Nephron progenitor cell (in vitro differentiated cells): ENCODE measurements around the gene MRPL51.
"Not testable (repeated sequence)": the region's sequence is repeated elsewhere in the genome, so short reads cannot be mapped to it uniquely, and the experiment has no call there.

ENCODE experiments used
- DNase-seq: peaks from one replicate; pipeline ENCODE4 v3.0.0; 2021
- H3K27ac Mint-ChIP-seq: 2 replicates; pipeline ENCODE4 v1.8.0; 2021; ENCODE audit warnings: mild to moderate bottlenecking, moderate library complexity, mixed read lengths
- H3K27me3 Mint-ChIP-seq: 2 replicates; pipeline ENCODE4 v1.8.0; 2021; ENCODE audit warnings: mild to moderate bottlenecking, low read depth, mixed read lengths; ENCODE audit not compliant: poor library complexity
- H3K36me3 Mint-ChIP-seq: 2 replicates; pipeline ENCODE4 v1.8.0; 2021; ENCODE audit warnings: low read depth, mixed read lengths
- H3K4me1 Mint-ChIP-seq: 2 replicates; pipeline ENCODE4 v1.8.0; 2021; ENCODE audit warnings: mixed read lengths
- H3K4me3 Mint-ChIP-seq: 2 replicates; pipeline ENCODE4 v1.8.0; 2021; ENCODE audit warnings: mild to moderate bottlenecking, moderate library complexity, mixed read lengths
- H3K9me3 Mint-ChIP-seq: 2 replicates; pipeline ENCODE4 v1.8.0; 2021; ENCODE audit warnings: mild to moderate bottlenecking, moderate library complexity, mixed read lengths
- TF ChIP-seq, protein P1 (sequence below): fragments of 200-600 bp; sonication (generic); IDR thresholded peaks from 2 replicates; pipeline ENCODE4 v1.5.0; 2021; ENCODE audit warnings: antibody characterized with exemption

The MRPL51 gene

DNA sequence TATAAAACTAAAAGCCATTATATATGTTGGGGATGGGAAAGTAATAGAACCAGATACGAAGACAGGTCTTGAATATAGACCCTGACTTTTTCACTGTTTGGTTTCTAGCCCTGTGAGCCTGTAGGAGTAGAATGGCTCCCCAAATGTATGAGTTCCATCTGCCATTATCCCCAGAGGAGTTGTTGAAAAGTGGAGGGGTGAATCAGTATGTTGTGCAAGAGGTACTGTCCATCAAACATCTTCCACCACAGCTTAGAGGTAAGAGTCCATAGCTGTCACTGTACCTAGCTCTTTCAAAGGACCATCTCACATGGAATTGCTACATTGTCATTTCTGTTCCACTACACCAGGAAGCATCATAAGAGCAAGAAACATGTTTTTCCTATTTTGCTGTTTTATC lies 1.9 kb upstream of the MRPL51 start:
- Mint-ChIP-seq H3K4me1 (peaks cover 40% of the 10 kb centered on the region), H3K4me3 (peak overlapping the region; percentile 96), H3K9me3 (no peaks in the 10 kb centered on the region), H3K36me3 (peaks cover 45% of the 10 kb centered on the region), H3K27ac (no peak overlapping the region), H3K27me3 (no peaks in the 10 kb centered on the region)
- TF ChIP-seq, protein P1, sequence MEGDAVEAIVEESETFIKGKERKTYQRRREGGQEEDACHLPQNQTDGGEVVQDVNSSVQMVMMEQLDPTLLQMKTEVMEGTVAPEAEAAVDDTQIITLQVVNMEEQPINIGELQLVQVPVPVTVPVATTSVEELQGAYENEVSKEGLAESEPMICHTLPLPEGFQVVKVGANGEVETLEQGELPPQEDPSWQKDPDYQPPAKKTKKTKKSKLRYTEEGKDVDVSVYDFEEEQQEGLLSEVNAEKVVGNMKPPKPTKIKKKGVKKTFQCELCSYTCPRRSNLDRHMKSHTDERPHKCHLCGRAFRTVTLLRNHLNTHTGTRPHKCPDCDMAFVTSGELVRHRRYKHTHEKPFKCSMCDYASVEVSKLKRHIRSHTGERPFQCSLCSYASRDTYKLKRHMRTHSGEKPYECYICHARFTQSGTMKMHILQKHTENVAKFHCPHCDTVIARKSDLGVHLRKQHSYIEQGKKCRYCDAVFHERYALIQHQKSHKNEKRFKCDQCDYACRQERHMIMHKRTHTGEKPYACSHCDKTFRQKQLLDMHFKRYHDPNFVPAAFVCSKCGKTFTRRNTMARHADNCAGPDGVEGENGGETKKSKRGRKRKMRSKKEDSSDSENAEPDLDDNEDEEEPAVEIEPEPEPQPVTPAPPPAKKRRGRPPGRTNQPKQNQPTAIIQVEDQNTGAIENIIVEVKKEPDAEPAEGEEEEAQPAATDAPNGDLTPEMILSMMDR, result no peak
- no peak for DNase-seq

DNA sequence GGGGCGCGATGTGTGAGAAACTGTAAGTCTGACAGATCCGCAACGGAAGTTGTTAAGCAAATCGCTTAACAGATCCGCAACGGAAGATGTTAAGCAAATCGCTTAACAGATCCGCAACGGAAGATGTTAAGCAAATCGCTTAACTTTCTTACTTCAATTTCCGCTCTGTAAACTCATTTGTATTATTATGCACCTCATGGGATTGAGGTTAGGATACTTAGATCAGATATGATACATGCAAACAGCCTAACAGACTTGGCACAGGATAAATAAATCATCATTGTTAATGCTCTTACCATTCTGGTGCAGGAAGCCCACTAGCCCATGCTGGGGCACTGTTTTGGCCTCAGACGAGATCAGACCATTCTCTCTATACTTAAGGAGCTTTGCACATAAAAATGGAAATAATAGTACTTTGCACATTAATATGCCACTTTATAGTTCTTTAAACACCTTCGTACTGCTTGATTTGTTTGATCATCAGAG lies 1.2 kb upstream of the MRPL51 start:
- Mint-ChIP-seq H3K27ac (peak overlapping the region; percentile 97), H3K4me3 (peak overlapping the region; percentile 96), H3K9me3 (no peaks in the 10 kb centered on the region), H3K36me3 (peaks cover 40% of the 10 kb centered on the region), H3K27me3 (no peaks in the 10 kb centered on the region), H3K4me1 (peaks cover 40% of the 10 kb centered on the region)
- DNase-seq, result peak; percentile 12
- TF ChIP-seq, protein P1, result no peak

GRCh38 chr12:6493497-6494257 lies 615 bp upstream of the MRPL51 start, which contains the start of gene NCAPD2:
Gene NCAPD2 (plus strand): TSS chr12:6494102. CDS start chr12:6495099, 997 bp downstream.
- TF ChIP-seq, protein P1, result no peak
- peak; percentile 89 for DNase-seq
- H3K27me3 Mint-ChIP-seq, result peaks cover 2% of the 10 kb centered on the region
- H3K9me3 Mint-ChIP-seq, result no peaks in the 10 kb centered on the region
- peaks cover 34% of the 10 kb centered on the region for H3K36me3 Mint-ChIP-seq
- H3K4me1 Mint-ChIP-seq, result peaks cover 40% of the 10 kb centered on the region
- peak within 1 kb of the TSS; percentile 98 for H3K27ac Mint-ChIP-seq
- H3K4me3 Mint-ChIP-seq, result peak within 1 kb of the TSS; percentile 96

DNA sequence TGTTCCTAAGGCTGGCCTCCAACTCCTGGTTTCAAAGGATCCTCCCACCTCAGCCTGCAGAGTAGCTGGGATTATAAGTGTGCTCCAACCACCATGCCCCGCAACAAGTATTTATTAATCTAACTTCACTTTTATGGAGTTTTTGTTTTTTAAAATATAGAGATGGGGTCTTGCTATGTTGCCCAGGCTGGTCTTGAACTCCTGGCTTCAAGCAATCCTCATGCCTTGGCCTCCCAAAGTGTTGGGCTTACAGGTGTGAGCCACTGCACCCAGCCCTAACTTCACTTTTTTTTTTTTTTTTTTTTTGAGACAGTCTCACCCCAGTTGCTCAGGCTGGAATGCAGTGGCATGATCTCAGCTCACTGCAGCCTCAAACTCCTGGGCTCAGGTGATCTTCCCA lies 2.4 kb downstream of the MRPL51 start:
- H3K4me1 Mint-ChIP-seq, result peaks cover 32% of the 10 kb centered on the region
- H3K27me3 Mint-ChIP-seq, H3K4me3 Mint-ChIP-seq, DNase-seq, H3K9me3 Mint-ChIP-seq, H3K27ac Mint-ChIP-seq: not testable (repeated sequence)
- H3K36me3 Mint-ChIP-seq, result peaks cover 12% of the 10 kb centered on the region

GRCh38 chr12:6489449-6489848 lies 3.6 kb downstream of the MRPL51 start:
- peaks cover 20% of the 10 kb centered on the region for H3K4me1 Mint-ChIP-seq
- DNase-seq, result no peak
- TF ChIP-seq, protein P1, result no peak
- H3K36me3 Mint-ChIP-seq, result peaks cover 5% of the 10 kb centered on the region
- no peaks in the 10 kb centered on the region for H3K9me3 Mint-ChIP-seq
- H3K27ac Mint-ChIP-seq, result no peak overlapping the region
- H3K27me3 Mint-ChIP-seq, result peaks cover 9% of the 10 kb centered on the region
- no peak overlapping the region for H3K4me3 Mint-ChIP-seq

- peaks cover 15% of the 10 kb centered on the region for H3K27me3 Mint-ChIP-seq
- H3K4me3 Mint-ChIP-seq, result no peak overlapping the region
- TF ChIP-seq, protein P1, result no peak
- no peak for DNase-seq
- H3K27ac Mint-ChIP-seq, result no peak overlapping the region
- H3K4me1 Mint-ChIP-seq, result peaks cover 15% of the 10 kb centered on the region
- H3K36me3 Mint-ChIP-seq, result peaks cover 5% of the 10 kb centered on the region
- H3K9me3 Mint-ChIP-seq, result no peaks in the 10 kb centered on the region
These were observed 4.8 kb downstream of the MRPL51 start for GRCh38 chr12:6488240-6488639.
